ENCODE data around the gene INCA1.
A peak's percentile ranks its signal among the peaks of the same experiment; 100 is the strongest.

DNA sequence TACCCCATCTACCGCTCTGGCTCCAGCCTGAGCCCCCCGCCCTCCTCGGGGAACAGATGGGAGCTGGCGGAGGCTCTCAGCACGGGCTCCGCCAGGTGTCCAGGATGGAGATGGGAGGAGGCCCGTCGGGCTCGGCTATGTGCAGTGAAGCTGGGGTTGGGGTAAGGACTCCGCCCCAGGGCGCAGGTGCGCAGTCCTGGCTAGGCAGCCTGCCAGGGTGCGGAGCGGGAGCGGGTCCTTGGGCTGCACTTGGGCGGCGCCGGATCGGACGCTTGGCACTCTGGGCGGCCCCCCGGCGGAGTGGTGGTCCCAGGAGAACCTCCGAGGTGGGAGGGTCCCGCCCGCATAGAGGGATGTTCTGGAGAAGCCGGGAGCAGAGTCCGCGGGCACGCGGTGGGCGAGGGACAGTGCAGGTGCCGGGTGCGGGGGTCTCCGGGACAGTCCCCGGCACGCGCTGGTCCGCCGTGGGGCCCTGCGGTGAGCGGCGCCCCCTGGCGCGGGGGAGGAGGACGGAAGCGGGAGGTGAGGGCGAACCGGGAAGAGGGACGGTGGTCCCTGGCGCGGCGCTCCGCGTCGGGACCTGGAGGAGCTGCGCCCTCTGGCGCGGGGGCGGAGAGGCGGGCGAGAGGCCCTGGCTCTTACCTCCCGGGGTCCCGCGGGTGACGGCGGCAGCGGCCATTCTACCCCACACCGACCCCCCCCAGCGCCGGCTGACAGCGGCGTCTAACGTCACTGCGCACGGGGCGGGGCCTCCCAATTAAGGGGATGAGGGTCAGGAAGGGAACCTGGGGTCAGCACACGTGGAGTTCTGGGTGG is 10.2 kb downstream of the INCA1 start, which contains the start of gene CAMTA2:
- TF ChIP-seq, protein P1, sequence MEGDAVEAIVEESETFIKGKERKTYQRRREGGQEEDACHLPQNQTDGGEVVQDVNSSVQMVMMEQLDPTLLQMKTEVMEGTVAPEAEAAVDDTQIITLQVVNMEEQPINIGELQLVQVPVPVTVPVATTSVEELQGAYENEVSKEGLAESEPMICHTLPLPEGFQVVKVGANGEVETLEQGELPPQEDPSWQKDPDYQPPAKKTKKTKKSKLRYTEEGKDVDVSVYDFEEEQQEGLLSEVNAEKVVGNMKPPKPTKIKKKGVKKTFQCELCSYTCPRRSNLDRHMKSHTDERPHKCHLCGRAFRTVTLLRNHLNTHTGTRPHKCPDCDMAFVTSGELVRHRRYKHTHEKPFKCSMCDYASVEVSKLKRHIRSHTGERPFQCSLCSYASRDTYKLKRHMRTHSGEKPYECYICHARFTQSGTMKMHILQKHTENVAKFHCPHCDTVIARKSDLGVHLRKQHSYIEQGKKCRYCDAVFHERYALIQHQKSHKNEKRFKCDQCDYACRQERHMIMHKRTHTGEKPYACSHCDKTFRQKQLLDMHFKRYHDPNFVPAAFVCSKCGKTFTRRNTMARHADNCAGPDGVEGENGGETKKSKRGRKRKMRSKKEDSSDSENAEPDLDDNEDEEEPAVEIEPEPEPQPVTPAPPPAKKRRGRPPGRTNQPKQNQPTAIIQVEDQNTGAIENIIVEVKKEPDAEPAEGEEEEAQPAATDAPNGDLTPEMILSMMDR (IDR thresholded peaks at IDR 0.05; ENCODE audit: low read length): peak; percentile 93
- no peak for TF ChIP-seq EZH2 (IDR thresholded peaks at IDR 0.05; ENCODE audit: borderline replicate concordance, low read length)
